ENCODE measurements around the gene GGT5.
"Not testable (repeated sequence)": the region's sequence is repeated elsewhere in the genome, so short reads cannot be mapped to it uniquely, and the experiment has no call there.

- not testable (repeated sequence) for TF ChIP-seq CTCF, POLR2AphosphoS5 (IDR thresholded peaks at IDR 0.05)
Observed at GRCh38 chr22:24266495-24266894, 21.6 kb upstream of the GGT5 start.
